ENCODE data around the gene SPPL2B. TPM values are rescaled to one million over a fixed set of nuclear protein-coding genes. Genes with fewer than 3 reads are reported as not detected.
A peak's percentile ranks its signal among the peaks of the same experiment; 100 is the strongest.

The SPPL2B gene
- total RNA-seq, 1 experiment from 2014 or later, result 76.0 TPM

DNA sequence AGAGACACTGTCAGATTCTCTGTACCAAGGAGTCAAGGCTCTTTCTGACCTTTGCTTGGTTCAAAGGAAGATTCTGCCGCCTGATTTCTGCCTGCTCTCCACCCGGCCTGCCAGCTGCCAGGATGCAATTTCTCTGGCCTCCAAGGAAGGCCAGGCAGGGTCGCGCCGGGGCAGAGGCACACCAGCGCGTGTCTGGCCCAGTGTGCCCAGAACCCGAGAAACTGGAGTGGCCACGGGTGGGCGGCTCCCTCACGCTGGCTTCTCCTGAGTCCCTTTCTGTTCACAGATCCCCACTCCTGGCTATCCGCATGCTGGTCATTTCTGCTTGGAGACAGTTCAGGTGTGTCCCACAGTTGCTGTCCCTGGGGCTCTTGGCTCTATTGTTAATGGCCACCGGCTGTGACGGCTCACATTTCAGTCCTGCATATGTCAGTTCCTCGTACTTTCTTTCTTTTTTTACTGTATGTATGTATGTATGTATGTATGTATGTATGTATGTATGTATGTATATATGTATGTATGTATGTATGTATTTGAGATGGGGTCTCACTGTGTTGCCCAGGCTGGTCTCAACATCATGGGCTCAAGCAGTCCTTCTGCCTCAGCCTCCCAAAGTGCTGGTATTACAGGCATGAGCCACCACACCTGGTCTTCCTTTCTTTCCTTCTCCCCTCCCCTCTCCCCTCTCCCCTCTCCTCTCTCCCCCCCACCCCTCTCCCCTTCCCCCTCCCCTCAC is 48.5 kb downstream of the SPPL2B start:
- no peak for DNase-seq (ENCODE audit: low read depth, low spot score)
- Histone ChIP-seq H3K36me3 (ENCODE audit: control insufficient read depth, insufficient read depth, low read length) (no peaks in the 10 kb centered on the region), H3K27ac (ENCODE audit: low read length) (no peak overlapping the region), H3K4me3 (ENCODE audit: low read depth in 2 of 2, low read length in 2 of 2) (no peak overlapping the region), H3K4me1 (ENCODE audit: control insufficient read depth, insufficient read depth, low read length) (no peaks in the 10 kb centered on the region), H3K9me3 (ENCODE audit: control insufficient read depth, insufficient read depth, low read depth, low read length) (no peaks in the 10 kb centered on the region), H3K27me3 (ENCODE audit: control insufficient read depth, insufficient read depth, low read length) (no peaks in the 10 kb centered on the region)
- peak; percentile 59; the same call in 1 of the 2 replicates for ATAC-seq
- CTCF ChIA-PET, result no interaction called here
- POLR2A ChIA-PET, result no interaction called here
- TF ChIP-seq, protein P1, sequence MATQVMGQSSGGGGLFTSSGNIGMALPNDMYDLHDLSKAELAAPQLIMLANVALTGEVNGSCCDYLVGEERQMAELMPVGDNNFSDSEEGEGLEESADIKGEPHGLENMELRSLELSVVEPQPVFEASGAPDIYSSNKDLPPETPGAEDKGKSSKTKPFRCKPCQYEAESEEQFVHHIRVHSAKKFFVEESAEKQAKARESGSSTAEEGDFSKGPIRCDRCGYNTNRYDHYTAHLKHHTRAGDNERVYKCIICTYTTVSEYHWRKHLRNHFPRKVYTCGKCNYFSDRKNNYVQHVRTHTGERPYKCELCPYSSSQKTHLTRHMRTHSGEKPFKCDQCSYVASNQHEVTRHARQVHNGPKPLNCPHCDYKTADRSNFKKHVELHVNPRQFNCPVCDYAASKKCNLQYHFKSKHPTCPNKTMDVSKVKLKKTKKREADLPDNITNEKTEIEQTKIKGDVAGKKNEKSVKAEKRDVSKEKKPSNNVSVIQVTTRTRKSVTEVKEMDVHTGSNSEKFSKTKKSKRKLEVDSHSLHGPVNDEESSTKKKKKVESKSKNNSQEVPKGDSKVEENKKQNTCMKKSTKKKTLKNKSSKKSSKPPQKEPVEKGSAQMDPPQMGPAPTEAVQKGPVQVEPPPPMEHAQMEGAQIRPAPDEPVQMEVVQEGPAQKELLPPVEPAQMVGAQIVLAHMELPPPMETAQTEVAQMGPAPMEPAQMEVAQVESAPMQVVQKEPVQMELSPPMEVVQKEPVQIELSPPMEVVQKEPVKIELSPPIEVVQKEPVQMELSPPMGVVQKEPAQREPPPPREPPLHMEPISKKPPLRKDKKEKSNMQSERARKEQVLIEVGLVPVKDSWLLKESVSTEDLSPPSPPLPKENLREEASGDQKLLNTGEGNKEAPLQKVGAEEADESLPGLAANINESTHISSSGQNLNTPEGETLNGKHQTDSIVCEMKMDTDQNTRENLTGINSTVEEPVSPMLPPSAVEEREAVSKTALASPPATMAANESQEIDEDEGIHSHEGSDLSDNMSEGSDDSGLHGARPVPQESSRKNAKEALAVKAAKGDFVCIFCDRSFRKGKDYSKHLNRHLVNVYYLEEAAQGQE (IDR thresholded peaks at IDR 0.05; ENCODE audit: insufficient read depth in 1 of 2, low read depth in 2 of 2, low read length in 1 of 2), result no peak
- TF ChIP-seq POLR2AphosphoS5 (IDR thresholded peaks at IDR 0.05; ENCODE audit: low read depth, low read length) (no peak), TCF7L2 (IDR thresholded peaks at IDR 0.05; ENCODE audit: low read depth, low read length) (no peak), SIN3A (IDR thresholded peaks at IDR 0.05; ENCODE audit: borderline replicate concordance, insufficient read depth, low read depth, low read length) (no peak)
- TF ChIP-seq, protein P2, sequence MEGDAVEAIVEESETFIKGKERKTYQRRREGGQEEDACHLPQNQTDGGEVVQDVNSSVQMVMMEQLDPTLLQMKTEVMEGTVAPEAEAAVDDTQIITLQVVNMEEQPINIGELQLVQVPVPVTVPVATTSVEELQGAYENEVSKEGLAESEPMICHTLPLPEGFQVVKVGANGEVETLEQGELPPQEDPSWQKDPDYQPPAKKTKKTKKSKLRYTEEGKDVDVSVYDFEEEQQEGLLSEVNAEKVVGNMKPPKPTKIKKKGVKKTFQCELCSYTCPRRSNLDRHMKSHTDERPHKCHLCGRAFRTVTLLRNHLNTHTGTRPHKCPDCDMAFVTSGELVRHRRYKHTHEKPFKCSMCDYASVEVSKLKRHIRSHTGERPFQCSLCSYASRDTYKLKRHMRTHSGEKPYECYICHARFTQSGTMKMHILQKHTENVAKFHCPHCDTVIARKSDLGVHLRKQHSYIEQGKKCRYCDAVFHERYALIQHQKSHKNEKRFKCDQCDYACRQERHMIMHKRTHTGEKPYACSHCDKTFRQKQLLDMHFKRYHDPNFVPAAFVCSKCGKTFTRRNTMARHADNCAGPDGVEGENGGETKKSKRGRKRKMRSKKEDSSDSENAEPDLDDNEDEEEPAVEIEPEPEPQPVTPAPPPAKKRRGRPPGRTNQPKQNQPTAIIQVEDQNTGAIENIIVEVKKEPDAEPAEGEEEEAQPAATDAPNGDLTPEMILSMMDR (IDR thresholded peaks at IDR 0.05), result no peak
- no TSS peak for BruUV-seq (replicated peaks)
- intact Hi-C loops (cut with micrococcal nuclease; ENCODE audit: unreplicated experiment) (no loop called here), in situ Hi-C loops (cut with HindIII; ENCODE audit: low pct_unique_long_range_greater_than_20kb, low sequenced_read_pairs) (no loop called here)

GRCh38 chr19:2380567-2380966 is 52.1 kb downstream of the SPPL2B start:
- POLR2A ChIA-PET, result no interaction called here
- in situ Hi-C loops (cut with HindIII; ENCODE audit: low pct_unique_long_range_greater_than_20kb, low sequenced_read_pairs), result no loop called here

More at GRCh38 chr19:2380567-2380966, 52.1 kb downstream of the SPPL2B start:
- BruUV-seq (replicated peaks), result no TSS peak
- no peak for DNase-seq (ENCODE audit: low read depth, low spot score)
- intact Hi-C loops (cut with micrococcal nuclease; ENCODE audit: unreplicated experiment), result no loop called here
- no peak overlapping the region for H3K27ac ChIP-seq (ENCODE audit: low read length)
- no peaks in the 10 kb centered on the region for H3K9me3 ChIP-seq (ENCODE audit: control insufficient read depth, insufficient read depth, low read depth, low read length)
- CTCF ChIA-PET, result interaction anchor here (1.2 kb wide), 1 partner anchor 16 kb away, joined by 3 read pairs; no protein-coding TSS in a partner anchor
- H3K27me3 ChIP-seq (ENCODE audit: control insufficient read depth, insufficient read depth, low read length), result no peaks in the 10 kb centered on the region
- H3K4me1 ChIP-seq (ENCODE audit: control insufficient read depth, insufficient read depth, low read length), result peaks cover 4% of the 10 kb centered on the region; the same call in 1 of the 2 replicates
- H3K4me3 ChIP-seq (ENCODE audit: low read depth in 2 of 2, low read length in 2 of 2), result no peak overlapping the region
- TF ChIP-seq TCF7L2 (IDR thresholded peaks at IDR 0.05; ENCODE audit: low read depth, low read length), result no peak
- TF ChIP-seq POLR2AphosphoS5 (IDR thresholded peaks at IDR 0.05; ENCODE audit: low read depth, low read length), result no peak
- TF ChIP-seq, protein P2 (IDR thresholded peaks at IDR 0.05), result no peak
- no peak for TF ChIP-seq SIN3A (IDR thresholded peaks at IDR 0.05; ENCODE audit: borderline replicate concordance, insufficient read depth, low read depth, low read length)
- TF ChIP-seq, protein P1 (IDR thresholded peaks at IDR 0.05; ENCODE audit: insufficient read depth in 1 of 2, low read depth in 2 of 2, low read length in 1 of 2), result no peak
- ATAC-seq, result no peak
- no peaks in the 10 kb centered on the region for H3K36me3 ChIP-seq (ENCODE audit: control insufficient read depth, insufficient read depth, low read length)

Measured in Panc1 (cell line).